G401.6 (cell line): ENCODE data around the gene STAT5B.
"Not testable (repeated sequence)": the region's sequence is repeated elsewhere in the genome, so short reads cannot be mapped to it uniquely, and the experiment has no call there.

Source experiments
- FAIRE-seq: peaks from 2 replicates; lab custom pipeline; 2012; peaks lifted over from hg19 to GRCh38; lab: Jason Lieb, UNC

Gene STAT5B

DNA sequence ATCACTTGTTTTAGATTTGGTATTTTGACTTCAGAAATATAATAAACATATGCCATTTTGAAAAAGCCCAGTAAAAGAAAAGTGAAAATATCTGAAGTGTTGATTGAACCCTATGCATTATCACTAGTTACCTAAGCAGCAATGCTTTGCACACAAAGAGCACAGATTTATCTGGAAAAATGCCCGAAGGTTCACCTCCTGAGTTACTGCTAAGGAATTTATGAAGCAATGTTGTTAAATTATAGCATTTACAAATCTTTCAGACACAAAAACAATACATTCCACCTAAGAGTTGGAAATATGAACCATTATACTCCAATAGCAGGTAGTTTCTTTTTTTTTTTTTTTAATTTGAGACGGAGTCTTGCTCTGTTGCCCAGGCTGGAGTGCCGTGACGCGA lies 43.0 kb downstream of the STAT5B start:
- FAIRE-seq = no peak

DNA sequence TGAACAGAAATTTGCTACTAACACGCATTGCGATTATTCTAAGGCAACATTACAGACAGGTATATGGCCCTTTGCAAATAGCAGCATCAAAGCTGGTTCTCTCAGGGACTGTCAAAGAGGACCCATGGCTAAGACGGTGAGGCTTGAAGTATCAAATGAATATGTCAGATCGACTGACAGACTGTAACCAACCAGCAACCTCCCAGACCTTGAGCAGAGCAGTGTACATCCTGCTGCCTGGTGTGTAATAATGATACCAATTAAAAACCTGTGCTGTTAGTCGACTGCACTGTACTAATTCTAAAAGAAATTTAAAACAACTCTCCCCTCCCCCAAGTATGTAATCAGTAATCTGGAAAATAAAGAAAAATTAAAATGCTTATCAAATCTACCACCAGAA lies 46.0 kb downstream of the STAT5B start:
- FAIRE-seq = no peak

GRCh38 chr17:42227849-42228700 lies 48.1 kb downstream of the STAT5B start:
- FAIRE-seq = no peak

DNA sequence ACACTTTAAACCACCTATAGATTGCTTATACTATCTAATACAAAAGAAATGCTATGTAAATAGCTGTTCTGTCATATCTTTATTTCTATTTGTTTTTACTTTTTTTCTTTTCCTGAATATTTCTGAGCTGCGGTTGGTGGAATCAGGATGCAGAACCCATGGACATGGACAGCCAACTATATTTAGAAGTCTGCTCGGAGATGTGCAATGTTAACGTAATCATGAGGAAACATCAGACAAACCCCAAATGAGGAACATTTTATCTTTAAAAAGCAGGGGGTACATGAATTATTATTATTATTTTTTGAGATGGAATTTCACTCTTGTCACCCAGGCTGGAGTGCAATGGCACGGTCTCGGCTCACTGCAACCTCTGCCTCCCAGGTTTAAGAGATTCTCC lies 50.5 kb downstream of the STAT5B start:
- no peak for FAIRE-seq

GRCh38 chr17:42224651-42225050 lies 51.5 kb downstream of the STAT5B start:
- FAIRE-seq = no peak

GRCh38 chr17:42221886-42222745 lies 54.1 kb downstream of the STAT5B start:
- peak; percentile 37 for FAIRE-seq

DNA sequence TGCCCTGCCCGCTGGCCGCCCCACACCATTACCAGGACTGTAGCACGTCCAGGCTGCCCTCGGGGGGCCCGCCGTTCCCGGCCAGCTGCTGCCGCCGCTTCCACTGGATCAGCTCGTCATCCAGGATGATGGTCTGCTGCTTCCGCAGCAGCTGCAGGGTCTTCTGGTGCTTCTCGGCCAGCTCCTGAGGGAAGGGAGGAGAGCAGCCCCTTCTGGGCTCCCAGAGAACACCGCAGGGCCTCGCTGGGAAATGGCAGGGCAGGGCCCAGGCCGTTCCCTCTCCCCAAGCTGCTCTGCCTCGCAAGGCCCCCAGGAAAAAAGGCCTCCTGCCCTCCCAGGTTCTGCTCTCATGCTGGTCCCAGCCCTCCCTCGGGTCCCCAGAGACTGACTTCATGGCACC lies 56.9 kb downstream of the STAT5B start:
- FAIRE-seq = not testable (repeated sequence)

GRCh38 chr17:42214156-42214555 lies 62.0 kb downstream of the STAT5B start:
- no peak for FAIRE-seq

DNA sequence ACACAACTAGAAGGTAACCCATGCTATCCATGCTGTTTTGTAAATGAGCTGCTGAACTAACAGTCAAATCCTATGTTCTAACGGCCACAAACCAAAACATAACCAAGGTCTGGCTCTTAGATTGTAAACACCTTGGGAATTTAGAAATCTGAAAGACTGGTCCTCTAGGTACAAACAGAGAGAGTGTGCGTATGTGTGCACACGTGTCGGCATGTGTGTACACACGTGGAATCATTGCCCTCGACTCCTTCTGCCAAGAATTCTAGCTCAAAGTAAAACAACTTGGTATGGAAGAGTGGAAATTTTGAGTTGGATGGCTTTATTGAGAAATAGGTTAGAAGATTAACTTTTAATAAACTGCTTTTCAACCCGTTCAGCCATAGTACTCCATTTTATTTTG lies 63.8 kb downstream of the STAT5B start:
- FAIRE-seq = no peak

GRCh38 chr17:42211921-42212341 lies 64.3 kb downstream of the STAT5B start:
- not testable (repeated sequence) for FAIRE-seq

GRCh38 chr17:42210046-42210445 lies 66.1 kb downstream of the STAT5B start:
- FAIRE-seq = no peak

- not testable (repeated sequence) for FAIRE-seq
These were observed 70.0 kb downstream of the STAT5B start for GRCh38 chr17:42206153-42206612.

GRCh38 chr17:42203354-42203753 lies 72.8 kb downstream of the STAT5B start:
- no peak for FAIRE-seq

- FAIRE-seq = no peak
These were observed 73.5 kb downstream of the STAT5B start for GRCh38 chr17:42202696-42203095.

GRCh38 chr17:42202159-42202558 lies 74.0 kb downstream of the STAT5B start:
- FAIRE-seq = no peak

DNA sequence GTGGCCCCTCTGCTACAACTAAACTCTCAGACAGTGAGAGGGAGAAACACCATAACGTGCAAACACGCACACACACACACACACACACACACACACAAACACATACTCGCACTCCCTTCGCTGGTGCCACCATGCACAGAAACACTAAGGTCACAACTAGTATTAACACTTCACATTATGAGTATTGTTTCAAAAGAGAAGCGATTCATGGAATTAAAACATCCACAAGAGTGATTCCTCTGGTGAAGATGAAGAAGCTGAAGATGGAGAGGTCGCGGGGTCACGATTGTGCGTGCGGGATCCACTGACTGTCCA lies 74.8 kb downstream of the STAT5B start:
- FAIRE-seq = no peak

GRCh38 chr17:42200706-42201457 lies 75.3 kb downstream of the STAT5B start:
- FAIRE-seq = no peak

DNA sequence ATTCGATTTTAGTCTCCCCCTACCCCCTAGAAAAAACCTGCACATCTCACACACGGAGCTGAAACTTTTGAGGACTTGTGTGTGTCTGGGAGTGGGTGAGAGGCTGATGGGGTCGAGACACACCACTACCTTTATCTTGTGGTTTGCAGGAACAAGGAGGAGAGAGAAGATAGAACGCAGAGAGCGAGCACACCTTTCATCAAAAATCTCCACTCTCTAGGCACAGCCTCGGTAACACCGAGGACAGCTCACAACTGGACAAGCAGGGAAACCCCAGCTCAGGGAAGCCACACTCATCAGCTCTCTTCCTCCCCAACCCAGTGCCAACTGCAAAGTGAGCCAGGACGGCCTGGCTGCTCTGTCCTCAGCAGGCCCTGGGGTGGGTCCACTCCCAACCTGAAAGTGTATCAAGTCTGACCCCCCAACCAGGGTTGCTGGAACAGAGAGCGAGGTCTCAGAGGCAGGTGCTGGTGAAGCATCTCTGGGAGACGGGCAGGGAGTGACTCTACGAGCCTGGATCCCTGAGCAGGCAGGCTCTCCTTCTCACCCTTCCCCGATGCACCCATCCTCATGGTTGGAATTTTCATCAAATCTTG lies 76.7 kb downstream of the STAT5B start:
- no peak for FAIRE-seq

- no peak for FAIRE-seq
These were observed 77.3 kb downstream of the STAT5B start for GRCh38 chr17:42198897-42199296.

DNA sequence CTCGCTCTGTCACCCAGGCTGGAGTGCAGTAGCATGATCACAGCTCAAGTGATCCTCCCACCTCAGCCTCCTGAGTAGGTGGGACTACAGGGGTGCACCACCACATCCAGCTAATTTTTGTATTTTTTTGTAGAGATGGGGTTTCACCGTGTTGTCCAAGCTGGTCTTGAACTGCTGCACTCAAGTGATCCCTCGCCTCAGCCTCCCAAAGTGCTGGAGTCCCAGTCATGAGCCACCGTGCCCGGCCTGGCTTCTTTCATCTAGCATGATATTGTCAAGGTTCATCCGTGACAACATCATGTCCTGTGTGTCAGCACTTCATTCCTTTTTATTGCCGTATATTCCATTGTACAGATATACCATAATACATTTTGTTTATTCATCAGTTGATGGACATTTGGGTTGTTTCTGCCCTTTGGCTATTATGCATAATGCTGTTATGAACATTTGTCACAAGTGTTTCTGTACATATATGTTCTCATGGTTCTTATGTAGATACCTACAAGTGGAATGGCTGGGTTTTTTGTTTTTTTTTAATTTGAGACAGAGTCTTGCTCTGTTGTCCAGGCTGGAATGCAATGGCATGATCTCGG lies 78.5 kb downstream of the STAT5B start:
- FAIRE-seq = no peak

DNA sequence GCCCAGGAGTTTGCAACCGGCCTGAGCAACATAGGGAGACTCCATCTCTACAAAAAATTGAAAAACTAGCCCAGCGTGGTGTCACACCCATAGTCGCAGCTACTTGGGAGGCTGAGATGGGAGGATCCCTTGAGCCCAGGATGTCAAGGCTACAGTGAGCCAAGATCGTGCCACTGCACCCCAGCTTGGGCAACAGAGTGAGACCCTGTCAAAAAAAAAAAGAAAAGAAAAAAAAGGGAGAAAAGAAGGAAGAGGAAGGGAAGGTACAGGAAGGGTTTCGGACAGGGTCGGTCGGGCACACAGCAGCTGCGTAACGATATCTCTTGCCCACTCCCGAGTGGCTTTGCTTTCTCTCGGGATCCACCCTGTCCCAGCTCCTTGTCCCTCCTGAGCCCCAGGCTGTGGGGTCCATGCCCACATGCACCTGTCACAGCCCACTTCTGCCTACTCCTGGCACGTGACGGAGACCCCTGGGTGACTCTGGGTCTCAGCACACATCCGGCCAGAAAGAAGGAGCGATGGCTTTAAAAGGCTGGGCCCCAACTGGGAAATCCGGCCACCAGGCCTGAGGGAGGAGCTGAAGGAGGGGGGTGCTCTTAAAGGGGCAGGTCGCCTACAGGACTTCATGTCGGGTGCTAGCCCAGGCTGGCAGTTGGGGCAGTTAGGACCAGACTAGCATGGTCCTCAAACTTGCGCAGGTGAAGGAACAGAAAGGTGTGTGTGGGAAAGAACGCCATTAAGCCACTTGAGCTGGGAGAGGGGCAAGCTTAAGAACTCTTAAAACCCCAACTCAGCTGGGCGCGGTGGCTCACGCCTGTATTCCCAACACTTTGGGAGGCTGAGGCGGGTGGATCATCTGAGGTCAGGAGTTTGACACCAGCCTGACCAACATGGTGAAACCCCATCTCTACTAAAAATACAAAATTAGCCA lies 82.0 kb downstream of the STAT5B start, which contains the start of gene GHDC:
Gene GHDC (minus strand): TSS at position 526 of the 931 bp plus-strand sequence. CDS start 913 bp downstream, outside the sequence.
- no peak for FAIRE-seq
